Chondrocyte (in vitro differentiated cells): ENCODE data around the gene E2F1. TPM values are rescaled to one million over a fixed set of nuclear protein-coding genes. Genes with fewer than 3 reads are reported as not detected.

Experiments
- DNase-seq: peaks from one replicate; pipeline ENCODE4 v3.0.0; 2021; ENCODE audit warnings: mixed read lengths, low spot score
- H3K27ac Mint-ChIP-seq: one replicate; pipeline ENCODE4 v1.8.0; 2021; ENCODE audit warnings: mild to moderate bottlenecking, moderate library complexity, mixed read lengths; ENCODE audit not compliant: unreplicated experiment
- H3K27me3 Mint-ChIP-seq: 2 replicates; pipeline ENCODE4 v1.8.0; 2021; ENCODE audit warnings: low read depth, mixed read lengths
- H3K36me3 Mint-ChIP-seq: 2 replicates; pipeline ENCODE4 v1.8.0; 2021; ENCODE audit warnings: low read depth, mixed read lengths
- H3K4me1 Mint-ChIP-seq: 2 replicates; pipeline ENCODE4 v1.8.0; 2021; ENCODE audit warnings: low read depth, mild to moderate bottlenecking, mixed read lengths
- H3K4me3 Mint-ChIP-seq: one replicate; pipeline ENCODE4 v1.8.0; 2021; ENCODE audit warnings: mild to moderate bottlenecking, moderate library complexity, mixed read lengths; ENCODE audit not compliant: unreplicated experiment
- H3K9me3 Mint-ChIP-seq: 2 replicates; pipeline ENCODE4 v1.8.0; 2021; ENCODE audit warnings: low read depth, mixed read lengths
- total RNA-seq: library from RNA; stranded (reverse); gene quantifications from 3 replicates; pipeline ENCODE4 v1.2.1, GENCODE V29; 2021
- TF ChIP-seq, protein P1 (sequence below): fragments of 200-600 bp; sonication (generic); IDR thresholded peaks from 2 replicates; pipeline ENCODE4 v1.5.0; 2021; ENCODE audit warnings: antibody characterized with exemption, mild to moderate bottlenecking, moderate library complexity

E2F1 gene
- total RNA-seq, 1 donor from 2014 or later, result 7.6 TPM

DNA sequence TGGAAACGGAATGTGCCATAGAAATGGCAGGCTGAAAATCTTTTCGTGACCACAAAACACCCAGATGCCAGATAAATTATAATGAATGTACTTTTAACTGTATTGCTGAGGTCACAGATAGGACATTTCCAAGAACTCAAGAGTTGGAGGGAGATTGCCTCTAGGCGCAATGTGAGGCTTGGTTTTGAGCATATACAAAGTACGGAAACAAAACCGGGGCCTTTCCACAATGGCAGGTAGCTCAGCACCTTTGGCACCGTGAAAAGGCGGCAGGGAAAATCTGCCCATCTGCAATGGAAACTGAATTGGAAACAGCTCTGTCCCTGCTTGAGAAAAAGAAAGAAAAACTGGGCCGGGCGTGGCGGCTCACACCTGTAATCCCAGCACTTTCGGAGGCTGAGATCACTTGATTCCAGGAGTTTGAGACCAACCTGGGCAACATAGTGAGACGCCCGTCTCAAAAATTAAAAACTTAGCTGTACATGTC lies 34.6 kb downstream of the E2F1 start:
- peaks cover 2% of the 10 kb centered on the region for H3K36me3 Mint-ChIP-seq
- TF ChIP-seq, protein P1, sequence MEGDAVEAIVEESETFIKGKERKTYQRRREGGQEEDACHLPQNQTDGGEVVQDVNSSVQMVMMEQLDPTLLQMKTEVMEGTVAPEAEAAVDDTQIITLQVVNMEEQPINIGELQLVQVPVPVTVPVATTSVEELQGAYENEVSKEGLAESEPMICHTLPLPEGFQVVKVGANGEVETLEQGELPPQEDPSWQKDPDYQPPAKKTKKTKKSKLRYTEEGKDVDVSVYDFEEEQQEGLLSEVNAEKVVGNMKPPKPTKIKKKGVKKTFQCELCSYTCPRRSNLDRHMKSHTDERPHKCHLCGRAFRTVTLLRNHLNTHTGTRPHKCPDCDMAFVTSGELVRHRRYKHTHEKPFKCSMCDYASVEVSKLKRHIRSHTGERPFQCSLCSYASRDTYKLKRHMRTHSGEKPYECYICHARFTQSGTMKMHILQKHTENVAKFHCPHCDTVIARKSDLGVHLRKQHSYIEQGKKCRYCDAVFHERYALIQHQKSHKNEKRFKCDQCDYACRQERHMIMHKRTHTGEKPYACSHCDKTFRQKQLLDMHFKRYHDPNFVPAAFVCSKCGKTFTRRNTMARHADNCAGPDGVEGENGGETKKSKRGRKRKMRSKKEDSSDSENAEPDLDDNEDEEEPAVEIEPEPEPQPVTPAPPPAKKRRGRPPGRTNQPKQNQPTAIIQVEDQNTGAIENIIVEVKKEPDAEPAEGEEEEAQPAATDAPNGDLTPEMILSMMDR, result no peak
- H3K27ac Mint-ChIP-seq, result no peak overlapping the region
- H3K9me3 Mint-ChIP-seq, result no peaks in the 10 kb centered on the region
- no peaks in the 10 kb centered on the region for H3K27me3 Mint-ChIP-seq
- H3K4me1 Mint-ChIP-seq, result peaks cover 25% of the 10 kb centered on the region
- no peak overlapping the region for H3K4me3 Mint-ChIP-seq
- no peak for DNase-seq

DNA sequence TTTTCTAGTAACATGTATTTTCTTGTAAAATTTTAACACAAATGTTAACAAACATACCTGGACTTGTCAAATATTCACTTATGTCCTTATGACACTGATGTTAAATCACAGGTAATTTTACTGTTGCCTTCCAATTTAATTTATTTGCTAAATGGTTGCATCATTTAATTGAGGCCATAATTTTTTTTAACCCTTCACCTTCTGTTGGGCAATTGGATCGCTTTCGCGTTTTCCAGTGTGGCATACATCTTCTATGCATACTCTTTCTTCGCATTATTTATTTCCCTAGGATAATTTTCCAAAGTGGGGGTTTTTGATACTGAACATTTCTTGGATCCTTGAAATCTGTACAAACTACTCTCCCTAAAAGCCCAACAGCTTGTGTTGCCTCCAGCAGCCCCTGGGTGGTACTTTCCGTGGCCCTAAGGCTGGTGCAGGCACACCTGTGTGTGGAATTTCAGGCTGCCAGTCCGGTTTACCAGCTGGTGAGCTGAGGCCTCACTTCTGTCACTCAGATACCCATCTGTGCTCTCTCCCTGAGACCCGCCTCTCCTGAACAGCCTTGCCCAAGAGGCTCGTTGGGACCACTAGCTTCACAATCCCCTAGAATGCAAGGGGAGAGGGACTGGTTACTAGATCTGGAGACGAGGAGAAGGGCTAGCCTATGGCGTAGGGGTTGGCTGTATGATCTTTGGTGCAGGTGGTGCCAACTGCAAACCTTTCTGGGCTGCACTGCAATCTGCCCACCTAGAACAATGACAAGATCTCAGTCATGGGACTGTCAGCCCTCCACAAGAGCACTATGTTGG lies 35.2 kb downstream of the E2F1 start:
- DNase-seq, result no peak
- TF ChIP-seq, protein P1, result no peak
- H3K27ac Mint-ChIP-seq, result no peak overlapping the region
- H3K9me3 Mint-ChIP-seq, result no peaks in the 10 kb centered on the region
- H3K4me3 Mint-ChIP-seq, result no peak overlapping the region
- peaks cover 5% of the 10 kb centered on the region for H3K36me3 Mint-ChIP-seq
- peaks cover 25% of the 10 kb centered on the region for H3K4me1 Mint-ChIP-seq
- H3K27me3 Mint-ChIP-seq, result no peaks in the 10 kb centered on the region

DNA sequence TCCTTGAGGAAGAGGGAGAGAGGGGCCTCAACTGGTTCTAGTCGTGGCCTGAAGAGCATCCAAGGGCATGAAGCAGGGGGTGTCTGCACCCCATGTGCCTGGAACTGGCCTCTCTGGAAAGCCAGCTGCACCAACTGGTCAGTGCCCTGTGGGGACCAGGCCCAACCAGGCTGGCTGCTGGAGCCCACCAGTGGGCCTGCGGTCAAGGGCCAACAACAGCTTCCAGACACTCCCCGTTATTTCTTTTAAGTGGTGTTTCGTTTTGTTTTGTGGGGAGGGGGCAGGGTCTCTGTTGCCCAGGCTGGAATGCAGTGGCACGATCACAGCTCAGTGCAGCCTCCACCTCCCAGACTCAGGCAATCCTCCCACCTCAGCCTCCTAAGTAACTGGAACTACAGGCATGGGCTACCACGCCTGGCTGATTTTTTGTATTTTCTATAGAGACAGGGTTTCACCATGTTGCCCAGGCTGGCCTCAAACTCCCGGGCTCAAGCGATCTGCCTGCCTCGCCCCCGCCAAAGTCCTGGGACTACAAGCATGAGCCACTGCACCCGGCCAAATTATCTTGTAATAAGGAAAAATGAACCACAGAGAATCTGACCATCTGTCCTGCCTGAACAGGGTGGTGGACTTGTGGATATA lies 36.0 kb downstream of the E2F1 start:
- no peaks in the 10 kb centered on the region for H3K27me3 Mint-ChIP-seq
- TF ChIP-seq, protein P1, result no peak
- no peak overlapping the region for H3K4me3 Mint-ChIP-seq

DNA sequence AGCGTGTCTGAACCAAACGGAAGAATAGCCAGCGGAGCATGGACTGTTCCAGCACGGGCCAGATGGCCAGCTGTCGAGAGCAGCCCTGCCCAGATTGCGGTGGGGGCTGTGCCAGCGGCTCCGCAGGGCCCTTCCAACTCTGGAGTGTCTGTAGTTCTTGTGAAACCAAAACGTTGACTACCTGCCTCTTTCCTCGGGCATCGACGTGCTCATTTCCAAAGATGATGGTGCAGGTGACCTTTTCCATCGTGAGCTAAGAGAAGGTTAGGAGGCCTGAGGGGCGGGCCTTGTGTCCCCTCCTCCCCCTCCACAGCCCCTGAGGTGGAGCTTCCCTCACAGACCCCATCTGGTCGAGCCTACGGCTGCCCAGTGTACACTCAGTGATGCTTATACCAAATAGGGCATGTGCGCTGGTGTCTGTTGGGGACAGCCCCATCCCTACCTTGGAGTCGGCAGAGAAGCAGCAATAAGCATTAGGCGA lies 36.9 kb downstream of the E2F1 start:
- peaks cover 25% of the 10 kb centered on the region for H3K4me1 Mint-ChIP-seq

More for the DNA sequence above, 36.0 kb downstream of the E2F1 start:
- H3K27ac Mint-ChIP-seq, result no peak overlapping the region
- H3K4me1 Mint-ChIP-seq, result peaks cover 25% of the 10 kb centered on the region
- no peak for DNase-seq
- peaks cover 11% of the 10 kb centered on the region for H3K36me3 Mint-ChIP-seq
- H3K9me3 Mint-ChIP-seq, result no peaks in the 10 kb centered on the region

More for the DNA sequence above, 36.9 kb downstream of the E2F1 start:
- no peak for DNase-seq
- TF ChIP-seq, protein P1, result no peak
- Mint-ChIP-seq H3K27me3 (no peaks in the 10 kb centered on the region), H3K4me3 (no peak overlapping the region), H3K27ac (no peak overlapping the region), H3K9me3 (no peaks in the 10 kb centered on the region), H3K36me3 (peaks cover 20% of the 10 kb centered on the region)
